ENCODE data around the gene DAGLA. TPM values are rescaled to one million over a fixed set of nuclear protein-coding genes. Genes with fewer than 3 reads are reported as not detected.
A peak's percentile ranks its signal among the peaks of the same experiment; 100 is the strongest.

The DAGLA gene
- total and polyA plus RNA-seq, 8 donors, result 3.7 to 6.9 (median 5.2) TPM

GRCh38 chr11:61775606-61776554 is 95.7 kb downstream of the DAGLA start:
- no peaks in the 10 kb centered on the region for H3K27me3 ChIP-seq
- no peak overlapping the region for H3K4me3 ChIP-seq
- no peaks in the 10 kb centered on the region for H3K9me3 ChIP-seq
- no peak for TF ChIP-seq CTCF (IDR thresholded peaks at IDR 0.05)
- peaks cover 8 to 15% (median 13%) of the 10 kb centered on the region in 3 donors for H3K4me1 ChIP-seq
- intact Hi-C loops (cut with DNase I), result no loop called here
- peaks cover 0 to 19% (median 0%) of the 10 kb centered on the region in 3 donors for H3K36me3 ChIP-seq
- no peak for FAIRE-seq
- ATAC-seq, result no peak
- DNase-seq, result peak in 2 of 6 donors; percentile 46 to 75
- H3K27ac ChIP-seq, result no peak overlapping the region
- WGBS, 2 donors, result 84 to 89% methylated on average over 20 of the region's 20 CpGs

GRCh38 chr11:61776561-61777075 is 96.4 kb downstream of the DAGLA start:
- Histone ChIP-seq H3K4me3 (no peak overlapping the region), H3K36me3 (peaks cover 0 to 19% (median 0%) of the 10 kb centered on the region in 3 donors), H3K27me3 (no peaks in the 10 kb centered on the region), H3K27ac (peak overlapping the region in 3 of 4 donors; percentile 30 to 61 (median 41)), H3K9me3 (no peaks in the 10 kb centered on the region), H3K4me1 (peaks cover 8 to 15% (median 13%) of the 10 kb centered on the region in 3 donors)
- DNase-seq, result peak; percentile 71 to 90 (median 82)
- WGBS, 2 donors, result 56 to 60% methylated on average over 9 of the region's 9 CpGs
- intact Hi-C loops (cut with DNase I), result no loop called here
- peak; percentile 50 to 73 (median 71) for TF ChIP-seq CTCF (IDR thresholded peaks at IDR 0.05)
- ATAC-seq, result peak; percentile 73 to 84 (median 80)
- FAIRE-seq, result no peak

GRCh38 chr11:61777234-61778090 is 97.3 kb downstream of the DAGLA start:
- no peak for TF ChIP-seq CTCF (IDR thresholded peaks at IDR 0.05)
- Histone ChIP-seq H3K27ac (peak overlapping the region in 3 of 4 donors; percentile 30 to 61 (median 41)), H3K27me3 (no peaks in the 10 kb centered on the region), H3K4me3 (peak overlapping the region in 2 of 4 donors; percentile 8 to 30), H3K4me1 (peaks cover 6 to 12% (median 8%) of the 10 kb centered on the region in 3 donors), H3K36me3 (peaks cover 0 to 27% (median 0%) of the 10 kb centered on the region in 3 donors), H3K9me3 (no peaks in the 10 kb centered on the region)
- FAIRE-seq (no peak), DNase-seq (peak; percentile 83 to 94 (median 88)), ATAC-seq (peak; percentile 78 to 85 (median 83))
- intact Hi-C loops (cut with DNase I), result no loop called here
- WGBS, 2 donors, result 37 to 41% methylated on average over 63 to 66 of the region's 67 CpGs

GRCh38 chr11:61778357-61778886 is 98.2 kb downstream of the DAGLA start:
- Histone ChIP-seq H3K36me3 (peaks cover 0 to 34% (median 0%) of the 10 kb centered on the region in 3 donors), H3K4me1 (peaks cover 5 to 10% (median 7%) of the 10 kb centered on the region in 3 donors), H3K27ac (no peak overlapping the region), H3K9me3 (no peaks in the 10 kb centered on the region), H3K4me3 (no peak overlapping the region), H3K27me3 (no peaks in the 10 kb centered on the region)
- no peak for ATAC-seq
- intact Hi-C loops (cut with DNase I), result no loop called here
- DNase-seq, result peak in 2 of 6 donors; percentile 18 to 28
- FAIRE-seq, result no peak
- 90 to 92% methylated on average over 11 of the region's 11 CpGs for WGBS, 2 donors
- no peak for TF ChIP-seq CTCF (IDR thresholded peaks at IDR 0.05)

Measured in pancreas (tissue), 10 donors.